ENCODE measurements around the gene ZFYVE1.
"Not testable (repeated sequence)": the region's sequence is repeated elsewhere in the genome, so short reads cannot be mapped to it uniquely, and the experiment has no call there.

Gene ZFYVE1

DNA sequence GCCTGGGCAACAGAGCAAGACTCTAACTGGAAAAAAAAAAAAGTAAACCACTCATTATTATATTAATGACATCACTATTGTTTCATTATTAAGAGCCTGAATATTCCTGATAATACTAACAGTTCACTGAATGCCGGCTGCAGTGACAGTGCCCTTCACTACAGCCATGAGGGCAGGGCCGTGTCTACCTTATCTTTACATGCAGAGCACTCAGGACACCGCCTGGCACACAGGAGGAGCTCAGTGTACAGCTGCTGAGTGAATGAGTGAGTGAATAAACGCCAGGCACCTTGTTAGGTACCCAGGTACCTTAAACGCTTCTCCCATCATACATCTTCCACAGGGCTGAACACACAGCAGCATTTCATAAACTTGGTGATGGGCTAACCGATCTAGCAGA lies 23.2 kb downstream of the ZFYVE1 start:
- no peak for FAIRE-seq

- no peak for FAIRE-seq
Measured at GRCh38 chr14:73000073-73000472, 26.8 kb downstream of the ZFYVE1 start.

DNA sequence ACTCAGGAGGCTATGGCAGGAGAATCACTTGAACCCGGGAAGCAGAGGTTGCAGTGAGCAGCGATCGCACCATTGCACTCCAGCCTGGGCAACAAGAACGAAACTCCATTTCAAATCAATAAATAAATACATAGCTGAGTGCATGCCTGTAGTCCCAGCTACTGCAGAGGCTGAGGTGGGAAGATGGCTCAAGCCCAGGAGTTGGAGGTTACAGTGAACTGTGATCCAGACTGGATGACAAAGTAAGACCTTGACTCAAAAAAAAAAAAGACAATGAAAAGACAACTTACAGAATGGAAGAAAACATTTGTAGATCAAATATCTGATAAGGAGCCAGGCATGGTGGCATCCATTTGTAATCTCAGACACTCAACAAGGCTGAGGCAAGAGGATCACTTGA lies 27.6 kb downstream of the ZFYVE1 start:
- FAIRE-seq: no peak

DNA sequence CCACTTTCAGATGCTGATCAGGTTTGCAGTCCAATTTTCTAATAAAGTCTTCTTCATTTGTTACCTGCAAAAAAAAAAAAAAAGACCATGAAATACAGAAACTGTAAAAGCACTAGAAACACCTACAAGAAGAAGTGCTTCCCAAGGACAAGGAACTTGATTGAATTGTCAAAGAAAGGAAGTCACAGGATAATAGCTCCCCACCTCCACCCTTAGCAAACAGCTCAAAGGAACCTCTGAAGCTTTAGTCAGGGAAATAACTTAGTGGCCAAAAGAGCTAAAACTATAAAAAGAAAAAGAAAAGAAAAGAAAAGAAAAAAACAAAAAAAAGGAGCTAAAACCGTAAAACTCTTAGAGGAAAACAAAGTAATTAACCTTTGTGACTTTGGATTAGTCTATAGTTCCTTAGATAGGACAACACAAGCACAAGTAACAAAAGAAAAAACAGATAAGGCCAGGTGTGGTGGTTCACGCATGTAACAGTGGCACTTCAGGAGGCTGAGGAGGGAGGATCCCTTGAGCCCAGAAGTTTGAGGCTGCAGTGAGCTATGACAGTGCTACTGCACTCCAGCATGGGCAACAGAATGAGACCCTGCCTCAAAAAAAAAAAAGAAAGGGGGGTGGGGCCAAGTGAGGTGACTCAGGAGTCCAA lies 28.5 kb downstream of the ZFYVE1 start:
- FAIRE-seq: no peak

DNA sequence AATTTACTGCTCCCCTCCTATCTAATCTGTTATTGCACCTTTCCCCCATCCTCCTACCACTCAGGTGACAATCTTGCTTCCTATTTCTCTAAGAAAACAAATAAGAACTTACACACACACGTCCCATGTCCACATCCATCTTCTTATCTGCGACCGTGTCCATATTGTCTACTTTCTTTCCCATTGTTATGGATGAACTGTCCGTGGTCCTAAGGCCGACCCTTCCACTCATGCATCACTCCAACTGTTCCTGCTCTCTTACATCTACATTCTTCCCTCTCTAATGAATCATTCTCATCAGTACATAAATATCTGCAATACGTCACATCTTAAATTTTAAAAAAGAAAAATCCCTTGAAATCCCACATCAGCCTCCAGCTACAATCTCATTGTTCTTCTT lies 30.0 kb downstream of the ZFYVE1 start:
- FAIRE-seq: no peak

DNA sequence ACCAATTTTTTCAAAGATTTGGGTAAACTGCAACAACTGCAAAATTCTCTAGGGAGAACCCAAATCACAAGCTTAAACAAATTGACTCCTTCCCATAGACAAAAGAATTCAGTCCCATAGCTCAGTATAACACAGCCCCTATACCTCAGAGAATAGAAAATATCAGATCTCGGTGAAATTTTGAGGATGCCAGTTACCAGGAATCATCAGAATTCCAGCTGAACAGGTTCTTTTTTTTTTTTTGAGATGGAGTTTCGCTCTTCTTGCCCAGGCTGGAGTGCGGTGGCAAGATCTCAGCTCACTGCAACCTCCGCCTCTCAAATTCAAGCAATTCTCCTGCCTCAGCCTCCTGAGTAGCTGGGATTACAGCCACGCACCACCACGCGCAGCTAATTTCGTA lies 36.7 kb downstream of the ZFYVE1 start:
- no peak for FAIRE-seq

DNA sequence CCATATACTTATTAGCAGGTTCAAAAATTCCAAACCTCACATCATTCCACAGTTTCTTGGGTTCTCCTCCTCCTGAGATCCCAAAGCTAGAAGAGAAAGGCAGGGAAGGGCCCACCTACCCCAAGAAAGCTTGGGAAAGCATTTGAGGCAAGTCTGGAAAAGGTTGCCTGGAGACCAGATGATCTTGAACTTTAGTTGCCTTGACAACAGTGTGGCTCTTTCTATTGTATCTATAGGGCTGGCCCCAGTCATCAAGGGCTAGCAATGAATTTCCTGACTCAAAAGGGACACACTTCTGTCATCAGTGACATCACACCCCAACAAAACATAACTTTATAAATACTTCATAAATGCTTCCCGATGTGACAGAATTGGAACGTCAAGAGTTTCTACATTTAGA lies 40.0 kb downstream of the ZFYVE1 start:
- no peak for FAIRE-seq

GRCh38 chr14:72986214-72986613 lies 40.7 kb downstream of the ZFYVE1 start:
- no peak for FAIRE-seq

- FAIRE-seq: no peak
Measured at GRCh38 chr14:72982146-72982708, 44.7 kb downstream of the ZFYVE1 start.

DNA sequence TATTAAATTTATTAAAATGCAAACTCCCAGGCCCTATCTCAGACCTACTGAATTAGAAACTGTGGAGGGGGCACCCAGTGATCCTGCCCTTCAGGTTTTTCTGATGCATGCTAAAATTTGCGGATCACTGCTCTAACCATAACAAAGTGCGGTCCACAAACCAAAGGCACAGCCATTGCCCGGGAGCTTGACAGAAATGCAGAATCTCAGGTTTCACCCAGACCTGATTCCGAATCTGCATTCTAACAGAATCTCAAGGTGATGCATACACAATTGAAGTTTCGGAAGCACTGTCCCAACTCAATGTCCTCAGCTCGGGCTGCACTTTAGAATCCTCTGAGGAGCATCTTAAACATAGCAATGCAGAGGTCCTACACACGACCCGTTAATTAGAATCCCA lies 46.0 kb downstream of the ZFYVE1 start:
- no peak for FAIRE-seq

DNA sequence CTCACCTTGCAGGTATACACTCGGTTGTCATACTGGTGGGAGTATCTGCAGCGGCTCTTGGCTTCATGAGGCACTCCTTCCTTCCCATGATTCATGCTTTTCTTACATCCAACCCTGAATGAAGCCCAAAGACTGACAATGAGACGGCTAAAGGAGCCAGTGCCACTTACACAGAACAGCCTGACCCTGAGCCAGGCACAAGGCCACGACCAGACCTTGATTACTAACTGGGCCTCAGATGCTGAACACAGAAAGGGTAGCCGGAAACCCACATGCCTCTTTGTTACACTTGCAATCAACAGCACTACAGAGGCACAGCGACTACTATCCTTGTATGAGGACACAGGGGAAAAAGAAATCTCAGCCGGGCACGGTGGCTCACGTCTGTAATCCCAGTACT lies 48.0 kb downstream of the ZFYVE1 start:
- no peak for FAIRE-seq

GRCh38 chr14:72975770-72976169 lies 51.1 kb downstream of the ZFYVE1 start:
- FAIRE-seq: no peak

DNA sequence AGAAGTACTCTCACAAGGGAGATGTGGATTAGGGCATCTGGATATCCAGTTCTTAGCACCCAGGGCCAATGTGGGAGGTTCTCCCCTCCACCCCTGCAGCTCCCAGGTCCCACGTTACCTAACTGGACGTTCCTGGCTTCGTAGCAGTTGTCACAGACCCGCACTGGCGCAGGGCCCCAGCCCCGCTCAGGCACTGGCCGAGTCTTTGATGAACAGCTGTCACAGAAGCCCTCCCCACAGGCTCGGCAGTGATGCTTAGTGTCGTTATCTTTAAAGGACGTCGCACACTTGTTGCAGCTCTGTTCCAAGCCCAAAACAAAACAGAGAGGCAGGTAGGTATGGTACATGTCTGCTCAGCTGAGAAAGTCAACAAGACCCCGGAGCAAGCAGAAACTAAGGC lies 52.2 kb downstream of the ZFYVE1 start:
- FAIRE-seq: no peak

- no peak for FAIRE-seq
Measured at GRCh38 chr14:72970824-72971434, 56.0 kb downstream of the ZFYVE1 start.

- no peak for FAIRE-seq
Measured at GRCh38 chr14:72970058-72970630, 56.8 kb downstream of the ZFYVE1 start.

GRCh38 chr14:72968316-72968715 lies 58.6 kb downstream of the ZFYVE1 start:
- FAIRE-seq: no peak

DNA sequence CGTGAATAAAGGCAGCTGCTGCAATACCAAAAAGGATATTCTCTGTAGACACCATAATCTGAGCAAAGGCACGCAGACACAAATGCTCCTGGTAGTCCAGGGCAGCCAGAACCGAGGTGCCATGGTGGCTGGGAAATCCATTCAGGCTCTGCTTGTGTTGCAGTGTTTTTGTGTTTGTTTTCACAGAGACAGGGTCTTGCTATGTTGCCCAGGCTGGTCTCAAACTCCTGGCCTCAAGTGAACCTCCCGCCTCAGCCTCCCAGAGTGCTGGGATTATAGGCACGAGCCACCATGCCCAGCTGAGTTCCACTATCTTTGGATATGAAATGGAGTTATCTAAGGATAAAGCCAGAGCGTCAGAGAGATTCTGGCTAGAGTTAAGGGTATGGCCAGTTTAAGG lies 60.9 kb downstream of the ZFYVE1 start:
- no peak for FAIRE-seq

GRCh38 chr14:72965249-72965648 lies 61.7 kb downstream of the ZFYVE1 start:
- FAIRE-seq: no peak

- no peak for FAIRE-seq
Measured at GRCh38 chr14:72962829-72963312, 64.0 kb downstream of the ZFYVE1 start.

- not testable (repeated sequence) for FAIRE-seq
Measured at GRCh38 chr14:72962336-72962754, 64.6 kb downstream of the ZFYVE1 start.

DNA sequence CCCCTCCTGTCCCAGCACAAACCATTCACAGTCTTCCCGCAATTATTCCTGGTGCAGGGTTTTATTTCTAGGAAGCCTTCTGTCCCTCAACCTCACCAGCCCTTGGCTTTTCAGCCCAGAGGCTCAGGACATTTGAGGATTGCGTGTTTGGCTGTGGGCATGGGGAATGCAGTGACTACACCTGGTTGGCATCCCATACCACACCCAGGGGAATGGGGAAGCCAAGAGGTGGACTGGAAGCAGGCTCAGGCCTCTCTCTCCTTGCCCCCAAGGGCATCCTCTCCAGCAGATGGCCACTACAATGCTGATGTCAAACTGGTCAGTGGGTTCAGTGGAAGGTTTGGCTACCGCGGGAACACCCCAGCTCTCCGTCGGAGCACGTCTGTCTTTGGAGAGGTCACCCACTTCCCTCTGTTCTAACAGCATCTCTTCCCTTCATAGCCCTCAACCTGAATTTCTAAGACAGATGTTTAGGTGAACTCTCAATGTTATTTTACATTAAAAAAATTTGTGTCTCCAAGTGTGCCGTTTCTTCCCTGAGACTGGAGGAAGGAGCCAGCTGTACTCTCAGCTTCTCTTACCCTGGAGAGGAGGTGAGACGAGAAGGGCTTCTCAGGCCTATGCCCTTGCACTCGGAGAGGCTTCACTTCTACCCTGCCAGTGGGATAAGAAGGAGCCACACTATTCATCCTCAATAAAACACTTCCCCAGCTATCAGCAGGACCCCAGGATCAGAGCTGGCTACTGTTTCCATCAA lies 65.1 kb downstream of the ZFYVE1 start:
- no peak for FAIRE-seq

GRCh38 chr14:72961016-72961415 lies 65.9 kb downstream of the ZFYVE1 start:
- FAIRE-seq: not testable (repeated sequence)

DNA sequence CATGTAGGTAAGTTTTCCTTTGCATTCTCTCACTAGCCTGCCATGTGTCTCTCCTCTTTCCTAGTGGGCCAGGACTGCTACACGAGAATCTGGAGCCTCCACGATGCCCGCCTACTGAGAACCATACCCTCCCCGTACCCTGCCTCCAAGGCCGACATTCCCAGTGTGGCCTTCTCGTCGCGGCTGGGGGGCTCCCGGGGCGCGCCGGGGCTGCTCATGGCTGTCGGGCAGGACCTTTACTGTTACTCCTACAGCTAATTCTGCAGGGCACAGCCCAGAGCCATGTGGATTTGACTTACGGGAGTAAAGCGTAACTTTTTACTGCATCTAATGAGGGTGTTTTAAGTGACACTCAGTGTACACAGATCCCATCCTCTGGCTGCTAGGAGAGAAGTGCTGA lies 68.4 kb downstream of the ZFYVE1 start:
- FAIRE-seq: no peak

Data from colon (tissue), 2 donors.